Measurements from ENCODE around the gene CDH13.

The CDH13 gene

DNA sequence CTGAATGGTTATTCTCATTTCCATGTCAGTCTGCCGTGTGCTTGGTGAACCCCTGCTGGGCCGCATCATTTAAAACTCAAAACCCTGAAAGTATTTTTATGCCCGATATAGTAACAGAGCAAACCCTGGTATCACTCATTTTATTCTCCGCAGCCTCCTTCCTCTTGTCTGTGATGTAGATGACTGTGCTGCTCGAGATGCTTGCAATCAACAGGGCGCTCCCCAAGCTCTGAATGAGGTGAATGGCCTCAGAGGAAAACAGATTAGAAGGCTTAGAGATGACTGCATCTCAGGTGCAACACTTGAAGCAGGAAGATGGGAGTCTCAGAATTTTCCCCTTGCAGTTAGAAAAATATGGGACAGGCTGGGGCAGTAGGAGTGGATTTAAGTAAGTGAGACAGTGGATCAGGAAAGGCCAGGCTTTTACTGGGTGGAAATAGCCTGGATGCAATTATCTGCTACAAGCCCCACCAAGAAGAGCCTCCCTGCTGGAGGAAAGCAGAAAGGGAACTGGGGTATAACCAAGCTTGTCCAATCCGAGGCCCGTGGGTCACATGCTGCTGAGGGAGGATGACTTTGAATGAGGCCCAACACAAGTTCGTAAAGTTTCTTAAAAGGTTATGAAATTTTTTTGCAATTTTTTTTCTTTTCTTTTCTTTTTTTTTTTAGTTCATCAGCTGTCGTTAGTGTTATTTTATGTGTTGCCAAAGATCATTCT lies 166.9 kb downstream of the CDH13 start:
- Histone ChIP-seq H3K4me3 (ENCODE audit: severe bottlenecking) (no peak overlapping the region), H3K27me3 (ENCODE audit: insufficient read depth, poor library complexity, severe bottlenecking) (no peaks in the 10 kb centered on the region), H3K36me3 (ENCODE audit: low read depth) (peaks cover 4% of the 10 kb centered on the region; the same call in 1 of the 2 replicates), H3K9me3 (ENCODE audit: severe bottlenecking) (no peaks in the 10 kb centered on the region), H3K4me1 (ENCODE audit: insufficient read depth, poor library complexity, severe bottlenecking) (no peaks in the 10 kb centered on the region), H3K27ac (ENCODE audit: poor library complexity, severe bottlenecking) (no peak overlapping the region)
- no peak for ATAC-seq (ENCODE audit: low read depth)
- TF ChIP-seq, protein P1, sequence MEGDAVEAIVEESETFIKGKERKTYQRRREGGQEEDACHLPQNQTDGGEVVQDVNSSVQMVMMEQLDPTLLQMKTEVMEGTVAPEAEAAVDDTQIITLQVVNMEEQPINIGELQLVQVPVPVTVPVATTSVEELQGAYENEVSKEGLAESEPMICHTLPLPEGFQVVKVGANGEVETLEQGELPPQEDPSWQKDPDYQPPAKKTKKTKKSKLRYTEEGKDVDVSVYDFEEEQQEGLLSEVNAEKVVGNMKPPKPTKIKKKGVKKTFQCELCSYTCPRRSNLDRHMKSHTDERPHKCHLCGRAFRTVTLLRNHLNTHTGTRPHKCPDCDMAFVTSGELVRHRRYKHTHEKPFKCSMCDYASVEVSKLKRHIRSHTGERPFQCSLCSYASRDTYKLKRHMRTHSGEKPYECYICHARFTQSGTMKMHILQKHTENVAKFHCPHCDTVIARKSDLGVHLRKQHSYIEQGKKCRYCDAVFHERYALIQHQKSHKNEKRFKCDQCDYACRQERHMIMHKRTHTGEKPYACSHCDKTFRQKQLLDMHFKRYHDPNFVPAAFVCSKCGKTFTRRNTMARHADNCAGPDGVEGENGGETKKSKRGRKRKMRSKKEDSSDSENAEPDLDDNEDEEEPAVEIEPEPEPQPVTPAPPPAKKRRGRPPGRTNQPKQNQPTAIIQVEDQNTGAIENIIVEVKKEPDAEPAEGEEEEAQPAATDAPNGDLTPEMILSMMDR (IDR thresholded peaks at IDR 0.05; ENCODE audit: poor library complexity, severe bottlenecking), result no peak
- DNase-seq (ENCODE audit: low spot score), result no peak

DNA sequence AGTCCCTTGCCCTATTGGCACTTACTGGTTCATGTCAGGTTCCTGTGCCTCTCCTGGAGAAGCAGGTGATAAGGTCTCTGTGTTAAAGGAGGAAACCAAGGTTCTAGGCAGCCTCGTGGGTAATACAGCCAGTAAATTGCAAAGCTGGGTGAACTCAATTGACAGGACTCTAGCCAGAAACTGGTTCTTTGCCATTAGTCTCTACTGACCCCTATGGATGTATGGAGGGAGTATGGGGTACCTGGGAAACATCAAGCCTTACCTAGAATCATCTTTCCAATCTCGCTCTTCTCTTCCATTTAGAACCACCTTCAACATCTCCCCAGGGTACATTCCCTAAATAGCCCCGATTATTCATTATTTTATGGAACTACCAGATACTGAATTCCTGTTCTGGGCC lies 169.3 kb downstream of the CDH13 start:
- no peaks in the 10 kb centered on the region for H3K9me3 ChIP-seq (ENCODE audit: severe bottlenecking)
- DNase-seq (ENCODE audit: low spot score) (no peak), ATAC-seq (ENCODE audit: low read depth) (no peak)
- peaks cover 8% of the 10 kb centered on the region; the same call in 1 of the 2 replicates for H3K36me3 ChIP-seq (ENCODE audit: low read depth)
- TF ChIP-seq, protein P1 (IDR thresholded peaks at IDR 0.05; ENCODE audit: poor library complexity, severe bottlenecking), result no peak
- no peaks in the 10 kb centered on the region for H3K27me3 ChIP-seq (ENCODE audit: insufficient read depth, poor library complexity, severe bottlenecking)
- H3K27ac ChIP-seq (ENCODE audit: poor library complexity, severe bottlenecking), result no peak overlapping the region
- no peak overlapping the region for H3K4me3 ChIP-seq (ENCODE audit: severe bottlenecking)
- H3K4me1 ChIP-seq (ENCODE audit: insufficient read depth, poor library complexity, severe bottlenecking), result no peaks in the 10 kb centered on the region

DNA sequence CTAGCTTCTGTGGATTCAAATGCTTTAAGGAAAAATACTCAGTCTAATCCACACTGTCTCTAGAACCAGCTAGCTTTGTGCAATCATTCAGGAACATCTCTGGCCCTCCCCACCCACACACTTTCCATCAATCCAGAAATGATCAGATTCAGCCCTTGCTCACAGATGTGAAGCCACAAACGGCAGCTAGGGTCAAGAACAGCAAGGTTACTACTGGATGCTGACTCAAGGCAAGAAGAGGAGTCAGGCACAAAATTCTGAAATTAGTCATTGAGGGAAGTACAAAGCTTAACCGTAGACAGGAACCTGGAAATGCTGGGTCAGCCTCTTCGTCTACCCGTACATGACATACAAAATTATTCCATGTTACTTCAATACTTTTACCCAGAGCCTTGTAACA lies 174.6 kb downstream of the CDH13 start:
- no peak for DNase-seq (ENCODE audit: low spot score)
- Histone ChIP-seq H3K27ac (ENCODE audit: poor library complexity, severe bottlenecking) (no peak overlapping the region), H3K4me1 (ENCODE audit: insufficient read depth, poor library complexity, severe bottlenecking) (no peaks in the 10 kb centered on the region), H3K27me3 (ENCODE audit: insufficient read depth, poor library complexity, severe bottlenecking) (no peaks in the 10 kb centered on the region), H3K9me3 (ENCODE audit: severe bottlenecking) (no peaks in the 10 kb centered on the region), H3K36me3 (ENCODE audit: low read depth) (peaks cover 7% of the 10 kb centered on the region; the same call in 1 of the 2 replicates), H3K4me3 (ENCODE audit: severe bottlenecking) (no peak overlapping the region)
- TF ChIP-seq, protein P1 (IDR thresholded peaks at IDR 0.05; ENCODE audit: poor library complexity, severe bottlenecking), result no peak
- ATAC-seq (ENCODE audit: low read depth), result no peak

DNA sequence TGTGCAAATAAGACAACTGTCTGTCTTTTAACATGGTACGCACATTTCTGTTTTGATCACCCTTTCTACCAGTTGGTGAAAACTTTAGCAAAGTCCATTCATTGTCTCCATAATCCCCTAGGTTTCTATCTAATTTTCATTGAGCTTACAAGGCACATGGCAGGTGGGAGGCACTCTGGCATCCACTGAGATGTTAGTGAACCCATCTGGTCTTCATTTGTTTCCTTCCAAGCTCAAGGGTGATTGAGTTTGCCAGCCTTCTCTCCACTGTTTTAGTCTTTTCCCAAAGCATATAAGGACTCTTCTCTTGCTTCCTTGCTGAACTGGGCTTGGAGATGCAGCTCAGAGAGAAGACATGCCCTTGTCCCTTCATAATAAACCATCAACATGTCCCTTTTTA lies 179.1 kb downstream of the CDH13 start:
- no peak for DNase-seq (ENCODE audit: low spot score)
- H3K9me3 ChIP-seq (ENCODE audit: severe bottlenecking), result no peaks in the 10 kb centered on the region
- H3K4me3 ChIP-seq (ENCODE audit: severe bottlenecking), result no peak overlapping the region
- no peak for ATAC-seq (ENCODE audit: low read depth)
- TF ChIP-seq, protein P1 (IDR thresholded peaks at IDR 0.05; ENCODE audit: poor library complexity, severe bottlenecking), result no peak
- no peak overlapping the region for H3K27ac ChIP-seq (ENCODE audit: poor library complexity, severe bottlenecking)
- H3K36me3 ChIP-seq (ENCODE audit: low read depth), result 0 out of 2 replicates have a peak, but pooled peaks cover 5% of the 10 kb centered on the region
- H3K27me3 ChIP-seq (ENCODE audit: insufficient read depth, poor library complexity, severe bottlenecking), result no peaks in the 10 kb centered on the region
- H3K4me1 ChIP-seq (ENCODE audit: insufficient read depth, poor library complexity, severe bottlenecking), result no peaks in the 10 kb centered on the region

DNA sequence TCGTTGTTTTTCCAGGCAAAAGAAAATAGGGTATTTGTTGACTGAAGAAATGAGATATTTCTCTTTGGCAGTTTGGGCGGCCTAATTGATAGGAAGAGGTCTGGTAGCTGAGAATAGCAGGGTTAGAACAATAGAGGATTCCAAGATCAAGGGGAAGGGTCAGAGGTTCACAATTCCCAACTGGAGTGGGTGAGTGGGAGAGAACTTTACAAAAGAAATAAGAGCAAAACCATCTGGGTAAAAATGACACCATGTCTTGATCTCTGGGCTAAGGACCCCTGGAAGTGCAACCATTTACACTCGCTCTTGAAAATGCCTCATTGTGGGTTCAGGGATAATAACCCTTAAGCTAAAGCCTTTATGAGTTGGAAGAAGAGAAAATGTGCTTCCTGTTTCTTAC lies 180.5 kb downstream of the CDH13 start:
- Histone ChIP-seq H3K36me3 (ENCODE audit: low read depth) (no peaks in the 10 kb centered on the region), H3K9me3 (ENCODE audit: severe bottlenecking) (no peaks in the 10 kb centered on the region), H3K4me3 (ENCODE audit: severe bottlenecking) (no peak overlapping the region), H3K4me1 (ENCODE audit: insufficient read depth, poor library complexity, severe bottlenecking) (no peaks in the 10 kb centered on the region), H3K27me3 (ENCODE audit: insufficient read depth, poor library complexity, severe bottlenecking) (no peaks in the 10 kb centered on the region), H3K27ac (ENCODE audit: poor library complexity, severe bottlenecking) (no peak overlapping the region)
- ATAC-seq (ENCODE audit: low read depth) (no peak), DNase-seq (ENCODE audit: low spot score) (no peak)
- TF ChIP-seq, protein P1 (IDR thresholded peaks at IDR 0.05; ENCODE audit: poor library complexity, severe bottlenecking), result no peak

Measured in RWPE2 (cell line).